Activated gamma-delta T cell treated with Interleukin-2 at 50 U/mL for 16 hours (primary cell): ENCODE measurements around the gene CHRM5.

Source experiments
- DNase-seq: peaks from one replicate; pipeline ENCODE4 v3.0.0-alpha.2; 2020

The CHRM5 gene

GRCh38 chr15:33968224-33968623, at the start of gene CHRM5:
Gene CHRM5 (plus strand): TSS chr15:33968497. CDS start chr15:34062718, 94,221 bp downstream.
- no peak for DNase-seq

GRCh38 chr15:33923446-33923845, 44.9 kb upstream of the CHRM5 start:
- DNase-seq: no peak

- no peak for DNase-seq
These were observed 42.0 kb upstream of the CHRM5 start for GRCh38 chr15:33926260-33926659.

GRCh38 chr15:33932734-33933133, 35.6 kb upstream of the CHRM5 start:
- DNase-seq: no peak

- no peak for DNase-seq
These were observed 33.9 kb upstream of the CHRM5 start for GRCh38 chr15:33934396-33934795.

GRCh38 chr15:33934921-33935320, 33.4 kb upstream of the CHRM5 start:
- DNase-seq: no peak

- no peak for DNase-seq
These were observed 26.8 kb upstream of the CHRM5 start for GRCh38 chr15:33941279-33942063.

- no peak for DNase-seq
These were observed 22.1 kb upstream of the CHRM5 start for GRCh38 chr15:33946152-33946551.

- no peak for DNase-seq
These were observed 12.4 kb upstream of the CHRM5 start for GRCh38 chr15:33955945-33956344.

- no peak for DNase-seq
These were observed 11.9 kb upstream of the CHRM5 start for GRCh38 chr15:33956397-33956796.

GRCh38 chr15:33959844-33960548, 8.3 kb upstream of the CHRM5 start:
- DNase-seq: no peak

- no peak for DNase-seq
These were observed 7.8 kb upstream of the CHRM5 start for GRCh38 chr15:33960549-33960935.

- DNase-seq: no peak
These were observed 4.2 kb upstream of the CHRM5 start for GRCh38 chr15:33963831-33964664.

- no peak for DNase-seq
These were observed 3.6 kb upstream of the CHRM5 start for GRCh38 chr15:33964665-33965040.

GRCh38 chr15:33968821-33969220, 524 bp downstream of the CHRM5 start:
- no peak for DNase-seq

GRCh38 chr15:33971811-33972210, 3.5 kb downstream of the CHRM5 start:
- DNase-seq: no peak

- DNase-seq: no peak
These were observed 6.8 kb downstream of the CHRM5 start for GRCh38 chr15:33975022-33975565.

- no peak for DNase-seq
These were observed 11.9 kb downstream of the CHRM5 start for GRCh38 chr15:33980159-33980558.

- no peak for DNase-seq
These were observed 14.2 kb downstream of the CHRM5 start for GRCh38 chr15:33982516-33982915.

- DNase-seq: no peak
These were observed 17.0 kb downstream of the CHRM5 start for GRCh38 chr15:33985287-33985686.

GRCh38 chr15:33985751-33986150, 17.5 kb downstream of the CHRM5 start:
- DNase-seq: no peak

GRCh38 chr15:33987444-33987843, 19.1 kb downstream of the CHRM5 start:
- no peak for DNase-seq

GRCh38 chr15:33988384-33988783, 20.1 kb downstream of the CHRM5 start:
- no peak for DNase-seq
